HEK293 (cell line): ENCODE data around the gene SF3B6.
A peak's percentile ranks its signal among the peaks of the same experiment; 100 is the strongest.

ENCODE experiments used
- HOXD13 ChIP-seq: sonication (generic); formaldehyde crosslinking; IDR thresholded peaks from 2 replicates; pipeline ENCODE4 v1.8.0; 2022; ENCODE audit warnings: missing genetic modification reagents, borderline replicate concordance
- INSM2 ChIP-seq: fragments of 450-650 bp; formaldehyde crosslinking; IDR thresholded peaks from 2 replicates; pipeline ENCODE4 v1.5.1; 2016; ENCODE audit warnings: missing biosample characterization, missing genetic modification characterization
- KLF10 ChIP-seq: fragments of 450-650 bp; IDR thresholded peaks from 2 replicates; pipeline ENCODE4 v1.5.1; 2018; ENCODE audit warnings: missing biosample characterization, mild to moderate bottlenecking, missing genetic modification characterization
- KLF7 ChIP-seq: fragments of 450-650 bp; formaldehyde crosslinking; IDR thresholded peaks from 2 replicates; pipeline ENCODE4 v1.5.1; 2016; ENCODE audit warnings: missing biosample characterization, missing genetic modification characterization, borderline replicate concordance
- KLF8 ChIP-seq: fragments of 450-650 bp; formaldehyde crosslinking; IDR thresholded peaks from 2 replicates; pipeline ENCODE4 v1.5.1; 2016; ENCODE audit warnings: missing biosample characterization, missing genetic modification characterization
- REPIN1 ChIP-seq: fragments of 450-650 bp; formaldehyde crosslinking; IDR thresholded peaks from 2 replicates; pipeline ENCODE4 v1.5.1; 2017; ENCODE audit warnings: missing biosample characterization, missing genetic modification characterization, low read depth
- SP3 ChIP-seq: fragments of 450-650 bp; formaldehyde crosslinking; IDR thresholded peaks from 2 replicates; pipeline ENCODE4 v1.5.1; 2016; ENCODE audit warnings: missing biosample characterization, missing genetic modification characterization
- TCF7L2 ChIP-seq: IDR thresholded peaks from 2 replicates; pipeline ENCODE4 v1.6.1; 2011; ENCODE audit warnings: low read depth, mild to moderate bottlenecking, inconsistent platforms, low read length, moderate library complexity, borderline replicate concordance
- ZBTB26 ChIP-seq: fragments of 450-650 bp; formaldehyde crosslinking; optimal IDR thresholded peaks from 2 replicates; pipeline ENCODE3; 2016; ENCODE audit warnings: missing biosample characterization, mild to moderate bottlenecking, missing genetic modification characterization
- ZBTB7A ChIP-seq: fragments of 450-650 bp; formaldehyde crosslinking; IDR thresholded peaks from 2 replicates; pipeline ENCODE4 v1.5.1; 2016; ENCODE audit warnings: low read depth, missing biosample characterization, missing genetic modification characterization
- ZFP37 ChIP-seq: fragments of 450-650 bp; formaldehyde crosslinking; IDR thresholded peaks from 2 replicates; pipeline ENCODE4 v1.5.1; 2016; ENCODE audit warnings: missing biosample characterization, missing genetic modification characterization
- ZNF223 ChIP-seq: fragments of 450-650 bp; formaldehyde crosslinking; IDR thresholded peaks from 2 replicates; pipeline ENCODE4 v1.5.1; 2016; ENCODE audit warnings: missing biosample characterization, missing genetic modification characterization
- ZNF350 ChIP-seq: fragments of 450-650 bp; formaldehyde crosslinking; IDR thresholded peaks from 2 replicates; pipeline ENCODE4 v1.5.0; 2017; ENCODE audit warnings: missing biosample characterization, mild to moderate bottlenecking, missing genetic modification characterization
- ZNF362 ChIP-seq: fragments of 450-650 bp; formaldehyde crosslinking; IDR thresholded peaks from 2 replicates; pipeline ENCODE4 v1.5.1; 2016; ENCODE audit warnings: missing biosample characterization, missing genetic modification characterization
- ZNF391 ChIP-seq: fragments of 450-650 bp; formaldehyde crosslinking; IDR thresholded peaks from 2 replicates; pipeline ENCODE4 v1.5.1; 2016; ENCODE audit warnings: low read depth, missing biosample characterization, missing genetic modification characterization, borderline replicate concordance
- ZNF501 ChIP-seq: fragments of 450-650 bp; formaldehyde crosslinking; IDR thresholded peaks from 2 replicates; pipeline ENCODE4 v1.5.1; 2016; ENCODE audit warnings: missing biosample characterization, missing genetic modification characterization
- ZNF530 ChIP-seq: fragments of 450-650 bp; formaldehyde crosslinking; IDR thresholded peaks from 2 replicates; pipeline ENCODE4 v1.5.1; 2016; ENCODE audit warnings: low read depth, missing biosample characterization, missing genetic modification characterization
- ZNF558 ChIP-seq: fragments of 450-650 bp; formaldehyde crosslinking; IDR thresholded peaks from 2 replicates; pipeline ENCODE4 v1.5.1; 2016; ENCODE audit warnings: missing biosample characterization, missing genetic modification characterization
- ZNF677 ChIP-seq: fragments of 450-650 bp; IDR thresholded peaks from 2 replicates; pipeline ENCODE4 v1.5.0; 2018; ENCODE audit warnings: missing biosample characterization, mild to moderate bottlenecking, missing genetic modification characterization, moderate library complexity
- ZXDB ChIP-seq: fragments of 450-650 bp; formaldehyde crosslinking; IDR thresholded peaks from 2 replicates; pipeline ENCODE4 v1.5.1; 2016; ENCODE audit warnings: missing biosample characterization, missing genetic modification characterization
- TF ChIP-seq, protein P1 (sequence below): fragments of 450-650 bp; formaldehyde crosslinking; conservative IDR thresholded peaks from 2 replicates; pipeline ENCODE4 v1.5.1; 2016; ENCODE audit warnings: low read depth, missing biosample characterization, missing genetic modification characterization
- TF ChIP-seq, protein P2 (sequence below): fragments of 450-650 bp; formaldehyde crosslinking; IDR thresholded peaks from 2 replicates; pipeline ENCODE4 v1.5.1; 2016; ENCODE audit warnings: missing biosample characterization, missing genetic modification characterization
- TF ChIP-seq, protein P3 (sequence below): fragments of 450-650 bp; formaldehyde crosslinking; IDR thresholded peaks from 2 replicates; pipeline ENCODE4 v1.5.1; 2017; ENCODE audit warnings: missing biosample characterization, missing genetic modification characterization
- TF ChIP-seq, protein P4 (sequence below): fragments of 450-650 bp; formaldehyde crosslinking; IDR thresholded peaks from 2 replicates; pipeline ENCODE4 v1.5.1; 2016; ENCODE audit warnings: missing biosample characterization, missing genetic modification characterization

The SF3B6 gene

GRCh38 chr2:24075915-24076848 is at the start of gene SF3B6 (continued):
- TF ChIP-seq, protein P1, sequence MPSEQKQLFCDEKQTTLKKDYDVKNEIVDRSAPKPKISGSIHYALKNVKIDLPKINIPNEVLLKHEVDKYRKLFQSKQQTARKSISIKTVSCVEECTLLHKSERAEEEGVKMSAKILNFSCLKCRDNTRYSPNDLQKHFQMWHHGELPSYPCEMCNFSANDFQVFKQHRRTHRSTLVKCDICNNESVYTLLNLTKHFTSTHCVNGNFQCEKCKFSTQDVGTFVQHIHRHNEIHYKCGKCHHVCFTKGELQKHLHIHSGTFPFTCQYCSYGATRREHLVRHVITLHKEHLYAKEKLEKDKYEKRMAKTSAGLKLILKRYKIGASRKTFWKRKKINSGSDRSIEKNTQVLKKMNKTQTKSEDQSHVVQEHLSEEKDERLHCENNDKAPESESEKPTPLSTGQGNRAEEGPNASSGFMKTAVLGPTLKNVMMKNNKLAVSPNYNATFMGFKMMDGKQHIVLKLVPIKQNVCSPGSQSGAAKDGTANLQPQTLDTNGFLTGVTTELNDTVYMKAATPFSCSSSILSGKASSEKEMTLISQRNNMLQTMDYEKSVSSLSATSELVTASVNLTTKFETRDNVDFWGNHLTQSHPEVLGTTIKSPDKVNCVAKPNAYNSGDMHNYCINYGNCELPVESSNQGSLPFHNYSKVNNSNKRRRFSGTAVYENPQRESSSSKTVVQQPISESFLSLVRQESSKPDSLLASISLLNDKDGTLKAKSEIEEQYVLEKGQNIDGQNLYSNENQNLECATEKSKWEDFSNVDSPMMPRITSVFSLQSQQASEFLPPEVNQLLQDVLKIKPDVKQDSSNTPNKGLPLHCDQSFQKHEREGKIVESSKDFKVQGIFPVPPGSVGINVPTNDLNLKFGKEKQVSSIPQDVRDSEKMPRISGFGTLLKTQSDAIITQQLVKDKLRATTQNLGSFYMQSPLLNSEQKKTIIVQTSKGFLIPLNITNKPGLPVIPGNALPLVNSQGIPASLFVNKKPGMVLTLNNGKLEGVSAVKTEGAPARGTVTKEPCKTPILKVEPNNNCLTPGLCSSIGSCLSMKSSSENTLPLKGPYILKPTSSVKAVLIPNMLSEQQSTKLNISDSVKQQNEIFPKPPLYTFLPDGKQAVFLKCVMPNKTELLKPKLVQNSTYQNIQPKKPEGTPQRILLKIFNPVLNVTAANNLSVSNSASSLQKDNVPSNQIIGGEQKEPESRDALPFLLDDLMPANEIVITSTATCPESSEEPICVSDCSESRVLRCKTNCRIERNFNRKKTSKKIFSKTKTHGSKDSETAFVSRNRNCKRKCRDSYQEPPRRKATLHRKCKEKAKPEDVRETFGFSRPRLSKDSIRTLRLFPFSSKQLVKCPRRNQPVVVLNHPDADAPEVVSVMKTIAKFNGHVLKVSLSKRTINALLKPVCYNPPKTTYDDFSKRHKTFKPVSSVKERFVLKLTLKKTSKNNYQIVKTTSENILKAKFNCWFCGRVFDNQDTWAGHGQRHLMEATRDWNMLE (tag by site-specific recombination) = peak; percentile 90
- TF ChIP-seq, protein P2, sequence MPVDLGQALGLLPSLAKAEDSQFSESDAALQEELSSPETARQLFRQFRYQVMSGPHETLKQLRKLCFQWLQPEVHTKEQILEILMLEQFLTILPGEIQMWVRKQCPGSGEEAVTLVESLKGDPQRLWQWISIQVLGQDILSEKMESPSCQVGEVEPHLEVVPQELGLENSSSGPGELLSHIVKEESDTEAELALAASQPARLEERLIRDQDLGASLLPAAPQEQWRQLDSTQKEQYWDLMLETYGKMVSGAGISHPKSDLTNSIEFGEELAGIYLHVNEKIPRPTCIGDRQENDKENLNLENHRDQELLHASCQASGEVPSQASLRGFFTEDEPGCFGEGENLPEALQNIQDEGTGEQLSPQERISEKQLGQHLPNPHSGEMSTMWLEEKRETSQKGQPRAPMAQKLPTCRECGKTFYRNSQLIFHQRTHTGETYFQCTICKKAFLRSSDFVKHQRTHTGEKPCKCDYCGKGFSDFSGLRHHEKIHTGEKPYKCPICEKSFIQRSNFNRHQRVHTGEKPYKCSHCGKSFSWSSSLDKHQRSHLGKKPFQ = no peak
- TF ChIP-seq TCF7L2 = no peak
- TF ChIP-seq INSM2 (tag by site-specific recombination) = peak; percentile 50; the same call in 1 of the 2 replicates
- TF ChIP-seq ZNF530 (tag by site-specific recombination) = no peak
- no peak for TF ChIP-seq ZNF677 (tag by site-specific recombination)
- TF ChIP-seq ZNF350 (tag by site-specific recombination) = no peak
- TF ChIP-seq ZNF391 (tag by site-specific recombination) = 0 out of 2 replicates have a peak, but pooled peaks have one; percentile 28
- peak; percentile 65; the same call in 1 of the 2 replicates for TF ChIP-seq KLF7 (tag by site-specific recombination)
- no peak for TF ChIP-seq ZNF223 (tag by site-specific recombination)
- TF ChIP-seq ZFP37 (tag by site-specific recombination) = peak; percentile 80; the same call in 1 of the 2 replicates
- peak; percentile 85 for TF ChIP-seq ZNF501
- TF ChIP-seq HOXD13 (CRISPR knock-in tag) = no peak
- peak; percentile 95 for TF ChIP-seq SP3
- TF ChIP-seq ZNF558 (tag by site-specific recombination) = peak; percentile 73; the same call in 1 of the 2 replicates
- TF ChIP-seq, protein P3, sequence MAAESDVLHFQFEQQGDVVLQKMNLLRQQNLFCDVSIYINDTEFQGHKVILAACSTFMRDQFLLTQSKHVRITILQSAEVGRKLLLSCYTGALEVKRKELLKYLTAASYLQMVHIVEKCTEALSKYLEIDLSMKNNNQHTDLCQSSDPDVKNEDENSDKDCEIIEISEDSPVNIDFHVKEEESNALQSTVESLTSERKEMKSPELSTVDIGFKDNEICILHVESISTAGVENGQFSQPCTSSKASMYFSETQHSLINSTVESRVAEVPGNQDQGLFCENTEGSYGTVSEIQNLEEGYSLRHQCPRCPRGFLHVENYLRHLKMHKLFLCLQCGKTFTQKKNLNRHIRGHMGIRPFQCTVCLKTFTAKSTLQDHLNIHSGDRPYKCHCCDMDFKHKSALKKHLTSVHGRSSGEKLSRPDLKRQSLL (tag by site-specific recombination) = peak; percentile 17; the same call in 1 of the 2 replicates
- TF ChIP-seq KLF10 (tag by site-specific recombination) = peak; percentile 56; the same call in 1 of the 2 replicates
- TF ChIP-seq ZXDB (tag by site-specific recombination) = peak; percentile 95
- peak; percentile 95 for TF ChIP-seq KLF8 (tag by site-specific recombination)
- TF ChIP-seq ZNF362 = no peak
- TF ChIP-seq REPIN1 (tag by site-specific recombination) = 0 out of 2 replicates have a peak, but pooled peaks have one; percentile 52
- TF ChIP-seq, protein P4, sequence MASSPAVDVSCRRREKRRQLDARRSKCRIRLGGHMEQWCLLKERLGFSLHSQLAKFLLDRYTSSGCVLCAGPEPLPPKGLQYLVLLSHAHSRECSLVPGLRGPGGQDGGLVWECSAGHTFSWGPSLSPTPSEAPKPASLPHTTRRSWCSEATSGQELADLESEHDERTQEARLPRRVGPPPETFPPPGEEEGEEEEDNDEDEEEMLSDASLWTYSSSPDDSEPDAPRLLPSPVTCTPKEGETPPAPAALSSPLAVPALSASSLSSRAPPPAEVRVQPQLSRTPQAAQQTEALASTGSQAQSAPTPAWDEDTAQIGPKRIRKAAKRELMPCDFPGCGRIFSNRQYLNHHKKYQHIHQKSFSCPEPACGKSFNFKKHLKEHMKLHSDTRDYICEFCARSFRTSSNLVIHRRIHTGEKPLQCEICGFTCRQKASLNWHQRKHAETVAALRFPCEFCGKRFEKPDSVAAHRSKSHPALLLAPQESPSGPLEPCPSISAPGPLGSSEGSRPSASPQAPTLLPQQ = peak; percentile 40; the same call in 1 of the 2 replicates
- TF ChIP-seq ZBTB26 (tag by site-specific recombination) = peak; percentile 27
- no peak for TF ChIP-seq ZBTB7A
